Gastroesophageal sphincter (tissue), 4 donors: ENCODE results near the gene ADIPOR2. TPM values are rescaled to one million over a fixed set of nuclear protein-coding genes. Genes with fewer than 3 reads are reported as not detected.

Experiments
- ATAC-seq: fragments of 150-250 bp; one replicate; pipeline ENCODE4 v1.9.1; 2016; ENCODE audit warnings: mild to moderate bottlenecking, moderate library complexity
- H3K27ac ChIP-seq, 4 donors: fragments of 200-600 bp; sonication (generic) in 3 of 4; 1 replicate in 3 of 4; 2 replicates in 1 of 4; pipeline ENCODE4 v1.5.1; 2016 to 2019
- H3K27me3 ChIP-seq: fragments of 200-600 bp; sonication (generic); one replicate; pipeline ENCODE4 v1.5.1; 2019
- H3K36me3 ChIP-seq, 2 donors: fragments of 200-600 bp; sonication (generic); one replicate each; pipeline ENCODE4 v1.5.1; 2019; ENCODE audit warnings: control low read depth in 1 of 2
- H3K4me1 ChIP-seq, 3 donors: fragments of 200-600 bp; sonication (generic); 1 replicate in 2 of 3; 2 replicates in 1 of 3; pipeline ENCODE4 v1.5.1; 2016 to 2019; ENCODE audit warnings: control low read depth in 2 of 3
- H3K4me3 ChIP-seq, 2 donors: fragments of 200-600 bp; sonication (generic); one replicate each; pipeline ENCODE4 v1.5.1; 2019; ENCODE audit warnings: mild to moderate bottlenecking in 1 of 2, moderate library complexity in 1 of 2
- H3K9me3 ChIP-seq, 3 donors: fragments of 200-600 bp; sonication (generic); one replicate each; pipeline ENCODE4 v1.5.1; 2017 to 2019; ENCODE audit warnings: control low read depth in 2 of 3
- CTCF ChIP-seq, 4 experiments: fragments of 200-600 bp in 2 of 4; fragments of 450-650 bp in 2 of 4; sonication (generic) in 1 of 4; IDR thresholded peaks; one replicate each; pipeline ENCODE4 v1.5.1; 2017 to 2019; ENCODE audit warnings: antibody characterized with exemption in 4 of 4, mild to moderate bottlenecking in 2 of 4, moderate library complexity in 2 of 4
- EP300 ChIP-seq: sonication (generic); formaldehyde crosslinking; IDR thresholded peaks from one replicate; pipeline ENCODE4 v1.6.1; 2017; ENCODE audit warnings: antibody characterized with exemption, mild to moderate bottlenecking
- POLR2A ChIP-seq, 2 donors: fragments of 450-650 bp; IDR thresholded peaks; one replicate each; pipeline ENCODE4 v1.6.1; 2017; ENCODE audit warnings: antibody characterized with exemption in 2 of 2, mild to moderate bottlenecking in 2 of 2, moderate library complexity in 1 of 2
- POLR2AphosphoS5 ChIP-seq: sonication (generic); formaldehyde crosslinking; IDR thresholded peaks from one replicate; pipeline ENCODE4 v1.6.1; 2017; ENCODE audit warnings: antibody characterized with exemption
- WGBS, 2 donors: methylation state at CpG; one replicate each; pipeline ENCODE4 v1.1.5; 2018; ENCODE audit warnings: low coverage in 1 of 2; 5-methylcytosine and 5-hydroxymethylcytosine counted together
- total RNA-seq, 4 donors: library from RNA; depleted of rRNA; stranded (reverse); fragments of >200 nt; gene quantifications; one replicate each; pipeline ENCODE4 v1.1.0, GENCODE V29; 2016

The ADIPOR2 gene
- total RNA-seq, 4 donors from 2014 or later, result 26.6 to 37.9 (median 33.4) TPM

GRCh38 chr12:1760566-1761382 is 69.9 kb downstream of the ADIPOR2 start:
- 77 to 88% methylated on average over 1 to 2 of the region's 2 CpGs for WGBS, 2 donors
- Histone ChIP-seq H3K27me3 (no peaks in the 10 kb centered on the region), H3K9me3 (no peaks in the 10 kb centered on the region), H3K36me3 (peaks cover 0 to 18% of the 10 kb centered on the region in 2 donors), H3K4me1 (peaks cover 0 to 32% (median 0%) of the 10 kb centered on the region in 3 donors), H3K4me3 (no peak overlapping the region), H3K27ac (no peak overlapping the region)
- TF ChIP-seq CTCF (IDR thresholded peaks at IDR 0.05) (no peak), EP300 (no peak), POLR2A (IDR thresholded peaks at IDR 0.05) (no peak), POLR2AphosphoS5 (no peak)
- no peak for ATAC-seq

- 80 to 83% methylated on average over 3 of the region's 3 CpGs for whole genome bisulfite sequencing, 2 donors
- ATAC-seq, result no peak
- Histone ChIP-seq H3K36me3 (peaks cover 0 to 13% of the 10 kb centered on the region in 2 donors), H3K27ac (no peak overlapping the region), H3K4me1 (peaks cover 0 to 32% (median 0%) of the 10 kb centered on the region in 3 donors), H3K27me3 (no peaks in the 10 kb centered on the region), H3K9me3 (no peaks in the 10 kb centered on the region), H3K4me3 (no peak overlapping the region)
- TF ChIP-seq POLR2A (IDR thresholded peaks at IDR 0.05) (no peak), POLR2AphosphoS5 (no peak), CTCF (IDR thresholded peaks at IDR 0.05) (no peak), EP300 (no peak)
These were observed 71.0 kb downstream of the ADIPOR2 start for GRCh38 chr12:1761857-1762256.

GRCh38 chr12:1763153-1763552 is 72.3 kb downstream of the ADIPOR2 start:
- Histone ChIP-seq H3K27me3 (no peaks in the 10 kb centered on the region), H3K27ac (no peak overlapping the region), H3K9me3 (no peaks in the 10 kb centered on the region), H3K36me3 (peaks cover 0 to 3% of the 10 kb centered on the region in 2 donors), H3K4me1 (peaks cover 0 to 31% (median 0%) of the 10 kb centered on the region in 3 donors), H3K4me3 (no peak overlapping the region)
- TF ChIP-seq EP300 (no peak), CTCF (IDR thresholded peaks at IDR 0.05) (no peak), POLR2A (IDR thresholded peaks at IDR 0.05) (no peak), POLR2AphosphoS5 (no peak)
- no peak for ATAC-seq
- WGBS, 2 donors, result 74 to 85% methylated on average over 2 of the region's 2 CpGs

- no peaks in the 10 kb centered on the region for H3K27me3 ChIP-seq
- H3K36me3 ChIP-seq, result peaks cover 0 to 7% of the 10 kb centered on the region in 2 donors
- H3K4me1 ChIP-seq, result peaks cover 0 to 8% (median 0%) of the 10 kb centered on the region in 3 donors
- no peaks in the 10 kb centered on the region for H3K9me3 ChIP-seq
- no peak overlapping the region for H3K27ac ChIP-seq
- TF ChIP-seq CTCF (IDR thresholded peaks at IDR 0.05) (no peak), EP300 (no peak), POLR2AphosphoS5 (no peak), POLR2A (IDR thresholded peaks at IDR 0.05) (no peak)
- no peak overlapping the region for H3K4me3 ChIP-seq
- ATAC-seq, result no peak
- 88 to 100% methylated on average over 1 of the region's 1 CpG for WGBS, 2 donors
These were observed 75.2 kb downstream of the ADIPOR2 start for GRCh38 chr12:1766110-1766509.
